Activated CD8-positive, alpha-beta memory T cell treated with anti-CD3 and anti-CD28 coated beads, Interleukin-2, amount 10 ng/mL, durations not matched to agents 7 days and 5 days (primary cell): ENCODE results near the gene UTP18. TPM values are rescaled to one million over a fixed set of nuclear protein-coding genes. Genes with fewer than 3 reads are reported as not detected.
"Not testable (repeated sequence)": the region's sequence is repeated elsewhere in the genome, so short reads cannot be mapped to it uniquely, and the experiment has no call there.

ENCODE experiments used
- ATAC-seq: fragments of 150-1000 bp; cut with Tn5 transposase; one replicate; pipeline ENCODE4 v1.10.0; 2021; ENCODE audit warnings: moderate library complexity
- CTCF ChIA-PET: fragments of 350-600 bp; sonication (Branson Sonifier 250); formaldehyde crosslinking; loops from one replicate; lab custom pipeline; 2021; ENCODE audit warnings: antibody characterized with exemption; lab: Charles Lee
- DNase-seq: peaks from one replicate; pipeline ENCODE4 v3.0.0-alpha.2; 2020
- H3K27ac Mint-ChIP-seq: one replicate; pipeline ENCODE4 v1.8.0; 2021; ENCODE audit warnings: mild to moderate bottlenecking, mixed read lengths
- H3K27me3 Mint-ChIP-seq: one replicate; pipeline ENCODE4 v1.8.0; 2021; ENCODE audit warnings: mixed read lengths
- H3K36me3 Mint-ChIP-seq: one replicate; pipeline ENCODE4 v1.8.0; 2021; ENCODE audit warnings: mild to moderate bottlenecking, mixed read lengths
- H3K4me1 Mint-ChIP-seq: one replicate; pipeline ENCODE4 v1.8.0; 2021; ENCODE audit warnings: mixed read lengths
- H3K4me3 Mint-ChIP-seq: one replicate; pipeline ENCODE4 v1.8.0; 2021; ENCODE audit warnings: mild to moderate bottlenecking, moderate library complexity, mixed read lengths
- H3K9me3 Mint-ChIP-seq: one replicate; pipeline ENCODE4 v1.8.0; 2022; ENCODE audit warnings: low read depth, mixed read lengths
- total RNA-seq, 2 experiments: library from RNA; stranded (reverse); gene quantifications; one replicate each; pipeline ENCODE4 v1.2.3, GENCODE V29; 2021

The UTP18 gene
- total RNA-seq, 2 experiments from 2014 or later, result 46.8 to 59.8 TPM

GRCh38 chr17:51269991-51270390, 9.6 kb downstream of the UTP18 start:
- Mint-ChIP-seq H3K27ac (no peak overlapping the region), H3K4me3 (no peak overlapping the region), H3K4me1 (peaks cover 20% of the 10 kb centered on the region), H3K27me3 (no peaks in the 10 kb centered on the region), H3K9me3 (no peaks in the 10 kb centered on the region), H3K36me3 (peaks cover 59% of the 10 kb centered on the region)
- CTCF ChIA-PET, result no interaction called here
- no peak for ATAC-seq
- DNase-seq, result no peak

DNA sequence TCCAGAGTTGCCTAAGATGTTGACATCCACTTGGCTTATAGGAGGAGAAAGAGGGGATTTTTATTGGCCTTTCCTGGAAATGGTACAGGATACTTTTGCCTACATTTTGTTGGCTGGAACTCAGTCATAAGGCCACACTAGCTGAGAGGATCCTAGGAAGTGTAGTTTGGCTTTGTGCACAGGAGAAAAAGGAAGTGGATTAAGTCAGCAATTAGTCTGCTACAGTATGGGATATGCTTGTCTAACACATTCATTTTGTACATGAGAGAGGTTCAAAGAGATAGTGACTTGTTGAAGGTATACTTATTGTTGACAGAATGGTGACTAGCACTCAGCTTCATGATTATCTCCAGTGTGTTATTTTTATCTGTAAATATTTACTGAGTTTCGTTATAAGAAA, 10.3 kb downstream of the UTP18 start:
- H3K4me3 Mint-ChIP-seq, result no peak overlapping the region
- no peak overlapping the region for H3K27ac Mint-ChIP-seq

GRCh38 chr17:51272812-51273211, 12.5 kb downstream of the UTP18 start:
- ATAC-seq (no peak), DNase-seq (no peak)
- no peak overlapping the region for H3K27ac Mint-ChIP-seq
- no peak overlapping the region for H3K4me3 Mint-ChIP-seq
- H3K4me1 Mint-ChIP-seq, result peaks cover 15% of the 10 kb centered on the region
- CTCF ChIA-PET, result no interaction called here
- H3K27me3 Mint-ChIP-seq, result no peaks in the 10 kb centered on the region
- H3K36me3 Mint-ChIP-seq, result peaks cover 61% of the 10 kb centered on the region
- no peaks in the 10 kb centered on the region for H3K9me3 Mint-ChIP-seq

More for the DNA sequence above, 10.3 kb downstream of the UTP18 start:
- DNase-seq (no peak), ATAC-seq (no peak)
- Mint-ChIP-seq H3K36me3 (peaks cover 62% of the 10 kb centered on the region), H3K4me1 (peaks cover 22% of the 10 kb centered on the region), H3K9me3 (no peaks in the 10 kb centered on the region), H3K27me3 (no peaks in the 10 kb centered on the region)
- CTCF ChIA-PET, result no interaction called here

- H3K27ac Mint-ChIP-seq, result no peak overlapping the region
- CTCF ChIA-PET, result no interaction called here
- no peaks in the 10 kb centered on the region for H3K9me3 Mint-ChIP-seq
- peaks cover 15% of the 10 kb centered on the region for H3K4me1 Mint-ChIP-seq
- no peak overlapping the region for H3K4me3 Mint-ChIP-seq
- ATAC-seq (no peak), DNase-seq (no peak)
- peaks cover 61% of the 10 kb centered on the region for H3K36me3 Mint-ChIP-seq
- H3K27me3 Mint-ChIP-seq, result no peaks in the 10 kb centered on the region
These were observed 15.0 kb downstream of the UTP18 start for GRCh38 chr17:51275381-51275780.

GRCh38 chr17:51279183-51279582, 18.8 kb downstream of the UTP18 start:
- Mint-ChIP-seq H3K4me3 (no peak overlapping the region), H3K9me3 (no peaks in the 10 kb centered on the region), H3K36me3 (peaks cover 48% of the 10 kb centered on the region), H3K27me3 (no peaks in the 10 kb centered on the region), H3K4me1 (peaks cover 6% of the 10 kb centered on the region), H3K27ac (no peak overlapping the region)
- CTCF ChIA-PET, result interaction anchor here (1.2 kb wide), 1 partner anchor 20 kb away, joined by 5 read pairs; no protein-coding TSS in a partner anchor
- ATAC-seq (no peak), DNase-seq (no peak)

DNA sequence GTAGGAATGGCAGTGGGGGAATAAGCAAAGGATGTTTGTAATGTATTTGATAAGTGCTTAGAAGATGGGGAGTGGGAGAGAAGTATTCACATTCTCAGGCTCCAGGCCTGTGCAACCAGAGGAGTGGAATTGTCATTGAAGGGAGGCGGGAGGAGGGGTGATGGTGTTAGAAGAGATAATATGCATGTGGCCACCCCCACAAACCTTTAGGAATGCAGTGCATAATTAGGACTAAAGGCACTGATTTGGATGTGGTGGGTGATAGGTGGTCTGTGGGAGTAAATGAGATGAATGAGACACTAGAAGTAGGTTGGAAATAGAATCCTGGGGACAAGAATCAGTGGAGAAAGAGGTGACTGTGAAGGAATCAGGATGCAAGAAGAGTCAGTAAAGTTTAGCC, 27.1 kb downstream of the UTP18 start:
- ATAC-seq (no peak), DNase-seq (no peak)
- H3K4me3 Mint-ChIP-seq, result no peak overlapping the region
- peaks cover 53% of the 10 kb centered on the region for H3K36me3 Mint-ChIP-seq
- peaks cover 4% of the 10 kb centered on the region for H3K4me1 Mint-ChIP-seq
- H3K9me3 Mint-ChIP-seq, result no peaks in the 10 kb centered on the region
- CTCF ChIA-PET, result no interaction called here
- no peaks in the 10 kb centered on the region for H3K27me3 Mint-ChIP-seq
- H3K27ac Mint-ChIP-seq, result no peak overlapping the region

GRCh38 chr17:51289696-51290111, 29.4 kb downstream of the UTP18 start:
- peaks cover 63% of the 10 kb centered on the region for H3K36me3 Mint-ChIP-seq
- no peak overlapping the region for H3K4me3 Mint-ChIP-seq
- H3K27me3 Mint-ChIP-seq, result no peaks in the 10 kb centered on the region
- DNase-seq (no peak), ATAC-seq (no peak)
- CTCF ChIA-PET, result interaction anchor here (0.8 kb wide), 1 partner anchor 9 kb away, joined by 3 read pairs; no protein-coding TSS in a partner anchor
- H3K9me3 Mint-ChIP-seq, result no peaks in the 10 kb centered on the region
- no peak overlapping the region for H3K27ac Mint-ChIP-seq
- H3K4me1 Mint-ChIP-seq, result peaks cover 2% of the 10 kb centered on the region

DNA sequence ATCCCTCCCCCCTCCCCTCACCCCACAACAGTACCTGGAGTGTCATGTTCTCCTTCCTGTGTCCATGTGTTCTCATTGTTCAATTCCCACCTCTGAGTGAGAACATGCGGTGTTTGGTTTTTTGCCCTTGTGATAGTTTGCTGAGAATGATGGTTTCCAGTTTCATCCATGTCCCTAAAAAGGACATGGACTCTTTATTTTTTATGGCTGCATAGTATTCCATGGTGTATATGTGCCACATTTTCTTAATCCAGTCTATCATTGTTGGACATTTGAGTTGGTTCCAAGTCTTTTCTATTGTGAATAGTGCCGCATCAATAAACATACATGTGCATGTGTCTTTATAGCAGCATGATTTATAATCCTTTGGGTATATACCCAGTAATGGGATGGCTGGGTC, 34.0 kb downstream of the UTP18 start:
- H3K4me3 Mint-ChIP-seq, H3K27ac Mint-ChIP-seq, H3K4me1 Mint-ChIP-seq, CTCF ChIA-PET, H3K9me3 Mint-ChIP-seq, H3K27me3 Mint-ChIP-seq, ATAC-seq, DNase-seq: not testable (repeated sequence)
- peaks cover 46% of the 10 kb centered on the region for H3K36me3 Mint-ChIP-seq

GRCh38 chr17:51298508-51299371, 38.4 kb downstream of the UTP18 start:
- CTCF ChIA-PET, result interaction anchor here (0.6 to 1.3 kb wide), 6 partner anchors 9 to 607 kb away, joined by 3 to 5 read pairs (median 3); no protein-coding TSS in a partner anchor
- H3K27ac Mint-ChIP-seq, result no peak overlapping the region
- no peaks in the 10 kb centered on the region for H3K27me3 Mint-ChIP-seq
- DNase-seq, result no peak
- H3K36me3 Mint-ChIP-seq, result peaks cover 17% of the 10 kb centered on the region
- H3K4me1 Mint-ChIP-seq, result peaks cover 9% of the 10 kb centered on the region
- no peak overlapping the region for H3K4me3 Mint-ChIP-seq
- H3K9me3 Mint-ChIP-seq, result no peaks in the 10 kb centered on the region
- ATAC-seq, result no peak

DNA sequence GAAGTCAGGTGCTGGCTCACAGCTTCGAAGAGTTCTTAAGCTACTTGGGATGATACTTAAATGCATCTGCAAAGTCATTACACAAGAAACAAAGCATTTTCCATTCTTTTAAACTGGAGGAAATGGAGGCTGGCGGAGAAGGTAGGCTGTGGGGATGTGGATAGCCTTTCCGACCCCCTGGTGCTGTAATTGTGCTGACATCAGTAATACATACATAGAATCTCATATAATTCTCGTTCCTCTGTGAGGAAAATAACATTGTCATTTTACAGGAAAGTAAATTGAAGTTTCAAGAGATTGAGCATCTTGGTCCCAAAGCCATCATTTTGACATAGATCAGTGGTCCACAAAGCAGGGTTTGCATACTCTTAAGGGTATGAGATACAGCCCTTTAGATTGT, 39.5 kb downstream of the UTP18 start:
- Mint-ChIP-seq H3K27ac (no peak overlapping the region), H3K4me1 (peaks cover 9% of the 10 kb centered on the region), H3K27me3 (no peaks in the 10 kb centered on the region), H3K36me3 (peaks cover 11% of the 10 kb centered on the region), H3K4me3 (no peak overlapping the region), H3K9me3 (no peaks in the 10 kb centered on the region)
- ATAC-seq (no peak), DNase-seq (no peak)
- CTCF ChIA-PET, result interaction anchor here (0.6 to 1.3 kb wide), 3 partner anchors 12 to 606 kb away, joined by 3 to 5 read pairs (median 3); no protein-coding TSS in a partner anchor

DNA sequence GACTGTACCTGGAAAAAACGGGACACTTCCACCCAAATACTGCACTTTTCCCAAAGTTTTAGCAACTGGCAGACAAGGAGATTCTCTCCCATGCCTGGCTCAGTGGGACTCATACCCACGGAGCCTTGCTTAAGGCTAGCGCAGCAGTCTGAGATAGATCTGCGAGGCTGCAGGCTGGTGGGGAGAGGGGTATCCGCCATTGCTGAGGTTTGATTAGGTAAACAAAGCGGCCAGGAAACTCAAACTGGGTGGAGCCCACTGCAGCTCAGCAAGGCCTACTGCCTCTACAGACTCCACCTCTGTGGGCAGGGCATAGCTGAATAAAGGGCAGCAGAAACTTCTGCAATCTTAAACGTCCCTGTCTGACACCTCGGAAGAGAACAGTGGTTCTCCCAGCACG, 44.8 kb downstream of the UTP18 start:
- Mint-ChIP-seq H3K9me3 (peaks cover 5% of the 10 kb centered on the region), H3K27me3 (peaks cover 27% of the 10 kb centered on the region), H3K27ac (no peak overlapping the region), H3K4me3 (no peak overlapping the region), H3K4me1 (no peaks in the 10 kb centered on the region), H3K36me3 (peaks cover 6% of the 10 kb centered on the region)
- CTCF ChIA-PET, result no interaction called here
- ATAC-seq (no peak), DNase-seq (no peak)

GRCh38 chr17:51312003-51312402, 51.7 kb downstream of the UTP18 start:
- DNase-seq, H3K36me3 Mint-ChIP-seq, ATAC-seq, H3K4me1 Mint-ChIP-seq, H3K9me3 Mint-ChIP-seq, H3K27ac Mint-ChIP-seq, H3K4me3 Mint-ChIP-seq: not testable (repeated sequence)
- CTCF ChIA-PET, result interaction anchor here (1.3 kb wide), 1 partner anchor 13 kb away, joined by 3 read pairs; no protein-coding TSS in a partner anchor
- H3K27me3 Mint-ChIP-seq, result peaks cover 19% of the 10 kb centered on the region

GRCh38 chr17:51319186-51319585, 58.8 kb downstream of the UTP18 start:
- Mint-ChIP-seq H3K4me1 (no peaks in the 10 kb centered on the region), H3K36me3 (peaks cover 1% of the 10 kb centered on the region), H3K27ac (no peak overlapping the region), H3K9me3 (peaks cover 5% of the 10 kb centered on the region), H3K4me3 (no peak overlapping the region), H3K27me3 (peaks cover 6% of the 10 kb centered on the region)
- CTCF ChIA-PET, result no interaction called here
- DNase-seq (no peak), ATAC-seq (no peak)
